Measurements from ENCODE around the gene MED31.

DNA sequence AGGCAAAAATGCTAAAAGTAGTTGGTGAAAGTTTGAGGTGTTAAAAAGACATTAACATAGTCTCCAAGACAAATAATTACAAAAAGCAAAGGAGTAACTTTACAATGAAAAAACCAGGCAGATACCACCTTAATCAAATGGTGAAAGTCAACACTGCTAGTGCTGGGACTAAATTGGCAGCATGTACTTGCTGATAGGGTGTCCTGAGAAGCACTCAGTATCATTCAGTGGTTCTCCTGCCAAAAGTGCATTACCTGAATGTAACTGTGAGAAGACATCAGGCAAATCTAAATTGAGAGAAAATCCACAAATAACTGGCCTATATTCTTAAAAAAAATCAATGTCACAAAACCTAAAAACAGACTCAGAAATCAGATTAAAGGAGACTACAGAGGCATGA lies 18.9 kb downstream of the MED31 start:
- TF ChIP-seq EZH2phosphoT487 (IDR thresholded peaks at IDR 0.05; ENCODE audit: insufficient read depth, low read depth) (no peak), EZH2 (IDR thresholded peaks at IDR 0.05; ENCODE audit: insufficient read depth, poor library complexity, severe bottlenecking) (no peak)
